Fibroblast of lung (primary cell): ENCODE data around the gene EIF2S1.

Source experiments
- EZH2 ChIP-seq: IDR thresholded peaks from 2 replicates; pipeline ENCODE4 v1.5.1; 2012; ENCODE audit warnings: low read length, control low read depth, mild to moderate bottlenecking; ENCODE audit errors: missing control alignments
- TF ChIP-seq, protein P1 (sequence below), 2 donors: IDR thresholded peaks in 1 of 2; conservative IDR thresholded peaks in 1 of 2; 1 replicate in 1 of 2; 2 replicates in 1 of 2; pipeline ENCODE4 v1.5.1; 2011 to 2012; ENCODE audit warnings: low read length in 2 of 2, control low read depth in 1 of 2, inconsistent platforms in 1 of 2, low read depth in 1 of 2, mild to moderate bottlenecking in 1 of 2

DNA sequence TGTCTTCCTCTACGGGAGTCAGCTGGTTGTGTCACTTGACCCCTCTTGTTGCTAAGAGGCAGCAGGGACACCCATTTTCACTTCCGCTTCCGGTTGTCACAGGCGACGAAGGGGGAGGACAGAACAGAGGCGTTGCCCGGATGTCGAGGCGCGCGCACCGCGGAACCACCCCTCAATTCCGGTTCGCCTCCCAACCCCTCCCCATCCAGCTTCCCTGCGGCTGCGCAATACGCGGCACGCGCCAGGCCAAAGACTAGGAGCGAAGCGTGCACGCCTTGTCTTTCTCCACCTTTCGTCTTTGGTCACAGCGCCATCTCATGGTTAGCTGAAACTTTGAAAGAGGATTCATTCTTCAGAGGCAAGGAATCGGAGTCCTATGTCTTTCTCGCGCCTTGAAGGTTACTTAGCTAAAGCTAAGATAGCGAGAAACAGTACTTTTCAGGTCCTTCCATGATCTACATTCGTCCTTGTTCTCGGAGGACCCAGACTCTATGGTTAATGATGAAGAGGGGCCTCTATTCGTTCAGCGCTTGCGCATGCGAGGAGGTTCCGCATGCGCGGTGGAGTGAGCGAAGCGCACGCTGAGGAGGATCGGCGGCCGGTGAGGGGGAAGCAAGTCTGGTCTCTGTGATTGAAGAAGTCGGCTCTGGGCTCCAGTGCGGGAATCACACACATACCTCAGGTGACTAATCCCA lies at the start of gene EIF2S1, which contains the start of gene ATP6V1D:
- TF ChIP-seq, protein P1, sequence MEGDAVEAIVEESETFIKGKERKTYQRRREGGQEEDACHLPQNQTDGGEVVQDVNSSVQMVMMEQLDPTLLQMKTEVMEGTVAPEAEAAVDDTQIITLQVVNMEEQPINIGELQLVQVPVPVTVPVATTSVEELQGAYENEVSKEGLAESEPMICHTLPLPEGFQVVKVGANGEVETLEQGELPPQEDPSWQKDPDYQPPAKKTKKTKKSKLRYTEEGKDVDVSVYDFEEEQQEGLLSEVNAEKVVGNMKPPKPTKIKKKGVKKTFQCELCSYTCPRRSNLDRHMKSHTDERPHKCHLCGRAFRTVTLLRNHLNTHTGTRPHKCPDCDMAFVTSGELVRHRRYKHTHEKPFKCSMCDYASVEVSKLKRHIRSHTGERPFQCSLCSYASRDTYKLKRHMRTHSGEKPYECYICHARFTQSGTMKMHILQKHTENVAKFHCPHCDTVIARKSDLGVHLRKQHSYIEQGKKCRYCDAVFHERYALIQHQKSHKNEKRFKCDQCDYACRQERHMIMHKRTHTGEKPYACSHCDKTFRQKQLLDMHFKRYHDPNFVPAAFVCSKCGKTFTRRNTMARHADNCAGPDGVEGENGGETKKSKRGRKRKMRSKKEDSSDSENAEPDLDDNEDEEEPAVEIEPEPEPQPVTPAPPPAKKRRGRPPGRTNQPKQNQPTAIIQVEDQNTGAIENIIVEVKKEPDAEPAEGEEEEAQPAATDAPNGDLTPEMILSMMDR (conservative IDR thresholded peaks at IDR 0.05 in 1 of 2, IDR thresholded peaks at IDR 0.05 in 1 of 2; ENCODE audit: low read depth in 1 of 2, low read length in 2 of 2), result peak; percentile 96 to 99
- no peak for TF ChIP-seq EZH2
